Tibial nerve (tissue), 4 donors: ENCODE measurements around the gene TMEM72.

Experiments
- EP300 ChIP-seq, 2 donors: sonication (generic); formaldehyde crosslinking; IDR thresholded peaks; one replicate each; pipeline ENCODE4 v1.6.1; 2017; ENCODE audit warnings: antibody characterized with exemption in 2 of 2, mild to moderate bottlenecking in 1 of 2
- POLR2A ChIP-seq, 2 donors: fragments of 450-650 bp; IDR thresholded peaks; one replicate each; pipeline ENCODE4 v1.6.1; 2017; ENCODE audit warnings: antibody characterized with exemption in 2 of 2, mild to moderate bottlenecking in 2 of 2, moderate library complexity in 2 of 2
- TF ChIP-seq, protein P1 (sequence below), 5 experiments: fragments of 200-600 bp in 3 of 5; fragments of 450-650 bp in 2 of 5; sonication (generic) in 3 of 5; IDR thresholded peaks; one replicate each; pipeline ENCODE4 v1.5.1; 2016 to 2019; ENCODE audit warnings: antibody characterized with exemption in 5 of 5, mild to moderate bottlenecking in 3 of 5, moderate library complexity in 2 of 5

DNA sequence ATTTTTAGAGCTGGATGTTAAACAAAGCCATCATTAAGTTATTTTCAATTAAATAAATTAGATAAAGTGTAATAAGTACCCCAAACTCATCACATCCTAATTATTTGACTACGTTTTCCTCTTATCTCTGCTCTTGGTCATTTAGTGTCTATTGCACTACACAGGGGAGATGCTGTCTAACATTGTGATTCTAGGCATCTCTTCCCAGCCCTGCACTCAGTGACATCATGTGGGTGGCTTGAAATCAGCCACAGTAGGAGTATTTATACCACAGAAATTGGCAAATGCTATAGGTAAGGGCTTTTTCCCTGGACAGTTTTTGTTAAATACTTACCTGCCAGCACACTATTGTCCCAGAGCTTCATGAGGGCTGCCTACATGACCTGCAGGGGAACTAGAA, 21.3 kb upstream of the TMEM72 start:
- TF ChIP-seq, protein P1, sequence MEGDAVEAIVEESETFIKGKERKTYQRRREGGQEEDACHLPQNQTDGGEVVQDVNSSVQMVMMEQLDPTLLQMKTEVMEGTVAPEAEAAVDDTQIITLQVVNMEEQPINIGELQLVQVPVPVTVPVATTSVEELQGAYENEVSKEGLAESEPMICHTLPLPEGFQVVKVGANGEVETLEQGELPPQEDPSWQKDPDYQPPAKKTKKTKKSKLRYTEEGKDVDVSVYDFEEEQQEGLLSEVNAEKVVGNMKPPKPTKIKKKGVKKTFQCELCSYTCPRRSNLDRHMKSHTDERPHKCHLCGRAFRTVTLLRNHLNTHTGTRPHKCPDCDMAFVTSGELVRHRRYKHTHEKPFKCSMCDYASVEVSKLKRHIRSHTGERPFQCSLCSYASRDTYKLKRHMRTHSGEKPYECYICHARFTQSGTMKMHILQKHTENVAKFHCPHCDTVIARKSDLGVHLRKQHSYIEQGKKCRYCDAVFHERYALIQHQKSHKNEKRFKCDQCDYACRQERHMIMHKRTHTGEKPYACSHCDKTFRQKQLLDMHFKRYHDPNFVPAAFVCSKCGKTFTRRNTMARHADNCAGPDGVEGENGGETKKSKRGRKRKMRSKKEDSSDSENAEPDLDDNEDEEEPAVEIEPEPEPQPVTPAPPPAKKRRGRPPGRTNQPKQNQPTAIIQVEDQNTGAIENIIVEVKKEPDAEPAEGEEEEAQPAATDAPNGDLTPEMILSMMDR (IDR thresholded peaks at IDR 0.05), result no peak
- TF ChIP-seq POLR2A (IDR thresholded peaks at IDR 0.05) (no peak), EP300 (IDR thresholded peaks at IDR 0.05) (no peak)
